Left colon (tissue), 2 donors: Measurements from ENCODE around the gene VLDLR. TPM values are rescaled to one million over a fixed set of nuclear protein-coding genes. Genes with fewer than 3 reads are reported as not detected.

Experiments used
- ATAC-seq: fragments of 200-7000 bp; cut with Tn5 transposase; one replicate; pipeline ENCODE4 v1.9.1; 2020; ENCODE audit warnings: mild to moderate bottlenecking, moderate library complexity
- DNase-seq, 2 donors: peaks; one replicate each; pipeline ENCODE4 v3.0.0-alpha.2; 2020
- intact Hi-C, 2 donors: fragments of 100-400 bp; cut with DNase I in 1 of 2; cut with micrococcal nuclease in 1 of 2; formaldehyde crosslinking; loops; one replicate each; pipeline versions ENCODE4 v1.11.2 to v1.14.0; 2022; cut with DNase I, micrococcal nuclease
- long read RNA-seq: library from polyadenylated mRNA; unstranded; transcript quantifications from one replicate; pipeline ENCODE4 v2.0.0, GENCODE V29; 2021
- total RNA-seq, 2 donors: library from RNA; stranded (reverse); fragmentation: NEBNext Ultra II Directional; extraction: Animal tissue kit (Norgen Biotek cat#: 25700); gene quantifications; one replicate each; pipeline ENCODE4 v1.2.1, GENCODE V29; 2021
- donor health status: DM: no; HTN: no; CAD: no.
- donor health status: DM: yes; HTN: yes; CAD: no.

The VLDLR gene
- 10 to 100 TPM in 1 of 2 donors, 1 to 10 TPM in 1; 9.6 to 22.6 TPM for total RNA-seq
- long read RNA-seq, partial matches to known transcripts = 1 of 1 reads
- long read RNA-seq, other reads (novel, unspliced or antisense) = 0 of 1 reads

DNA sequence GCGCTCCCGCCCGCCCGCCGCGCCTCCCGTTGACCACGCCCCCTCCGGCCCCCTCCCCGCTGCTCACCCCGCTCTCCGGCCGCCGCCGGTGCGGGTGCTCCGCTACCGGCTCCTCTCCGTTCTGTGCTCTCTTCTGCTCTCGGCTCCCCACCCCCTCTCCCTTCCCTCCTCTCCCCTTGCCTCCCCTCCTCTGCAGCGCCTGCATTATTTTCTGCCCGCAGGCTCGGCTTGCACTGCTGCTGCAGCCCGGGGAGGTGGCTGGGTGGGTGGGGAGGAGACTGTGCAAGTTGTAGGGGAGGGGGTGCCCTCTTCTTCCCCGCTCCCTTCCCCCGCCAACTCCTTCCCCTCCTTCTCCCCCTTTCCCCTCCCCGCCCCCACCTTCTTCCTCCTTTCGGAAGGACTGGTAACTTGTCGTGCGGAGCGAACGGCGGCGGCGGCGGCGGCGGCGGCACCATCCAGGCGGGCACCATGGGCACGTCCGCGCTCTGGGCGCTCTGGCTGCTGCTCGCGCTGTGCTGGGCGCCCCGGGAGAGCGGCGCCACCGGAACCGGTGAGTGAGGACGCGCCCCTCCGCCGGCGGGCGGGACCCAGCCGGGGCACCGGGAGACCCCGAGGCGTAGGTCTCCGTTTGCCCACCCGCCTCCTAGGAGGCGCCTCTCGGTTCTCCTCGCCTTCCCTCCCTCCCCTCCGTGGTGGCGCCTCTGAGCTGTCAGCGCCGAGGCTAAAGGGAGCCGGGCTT is at the start of gene VLDLR:
VLDLR (plus strand) TSS at position 66 of the 739 bp plus-strand sequence; CDS start at position 469, 403 bp downstream.
- peak; percentile 69 for ATAC-seq
- intact Hi-C loops = no loop called here
- peak; percentile 52 to 70 for DNase-seq

DNA sequence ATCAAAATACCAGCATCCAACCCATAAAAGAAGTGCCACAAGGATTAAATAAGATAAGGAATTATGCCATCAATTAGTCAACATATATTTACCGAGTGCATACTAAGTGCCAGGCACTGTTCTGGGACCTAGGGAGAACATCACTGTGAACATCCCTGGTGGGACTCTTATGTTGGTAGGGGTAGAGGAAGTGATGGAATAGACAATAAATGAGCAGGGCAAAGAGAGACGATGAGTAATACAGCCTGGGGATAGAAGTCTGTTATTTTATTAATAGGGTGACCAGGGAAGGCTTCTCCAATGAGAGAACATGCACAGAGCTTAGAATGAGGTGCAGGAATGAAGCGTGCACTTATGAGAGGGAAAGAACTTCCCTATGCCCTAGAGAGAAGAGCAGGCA is 47.4 kb upstream of the VLDLR start:
- no peak for ATAC-seq
- intact Hi-C loops = no loop called here

DNA sequence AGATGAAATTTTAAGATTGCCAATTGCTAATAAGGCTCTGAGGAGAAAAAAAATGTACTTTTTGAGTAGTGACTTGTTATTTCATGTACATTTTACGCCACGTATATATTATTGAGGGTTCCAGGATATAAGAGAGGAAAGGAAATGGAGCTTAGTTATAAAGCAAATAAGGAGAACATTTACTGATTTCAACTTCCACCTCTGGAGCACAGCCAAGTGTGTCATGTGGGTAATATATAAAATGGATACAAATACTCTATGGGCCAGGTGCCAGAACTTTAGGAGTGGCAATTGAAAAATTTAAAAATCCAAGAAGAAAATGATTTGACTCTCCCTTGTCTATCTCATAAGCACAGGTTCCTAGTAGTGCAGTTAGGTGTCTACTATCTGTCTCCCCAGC is 45.0 kb upstream of the VLDLR start:
- DNase-seq (peak; percentile 66 to 72), ATAC-seq (peak; percentile 87)
- intact Hi-C loops = no loop called here

More for the DNA sequence above, 47.4 kb upstream of the VLDLR start:
- no peak for DNase-seq

DNA sequence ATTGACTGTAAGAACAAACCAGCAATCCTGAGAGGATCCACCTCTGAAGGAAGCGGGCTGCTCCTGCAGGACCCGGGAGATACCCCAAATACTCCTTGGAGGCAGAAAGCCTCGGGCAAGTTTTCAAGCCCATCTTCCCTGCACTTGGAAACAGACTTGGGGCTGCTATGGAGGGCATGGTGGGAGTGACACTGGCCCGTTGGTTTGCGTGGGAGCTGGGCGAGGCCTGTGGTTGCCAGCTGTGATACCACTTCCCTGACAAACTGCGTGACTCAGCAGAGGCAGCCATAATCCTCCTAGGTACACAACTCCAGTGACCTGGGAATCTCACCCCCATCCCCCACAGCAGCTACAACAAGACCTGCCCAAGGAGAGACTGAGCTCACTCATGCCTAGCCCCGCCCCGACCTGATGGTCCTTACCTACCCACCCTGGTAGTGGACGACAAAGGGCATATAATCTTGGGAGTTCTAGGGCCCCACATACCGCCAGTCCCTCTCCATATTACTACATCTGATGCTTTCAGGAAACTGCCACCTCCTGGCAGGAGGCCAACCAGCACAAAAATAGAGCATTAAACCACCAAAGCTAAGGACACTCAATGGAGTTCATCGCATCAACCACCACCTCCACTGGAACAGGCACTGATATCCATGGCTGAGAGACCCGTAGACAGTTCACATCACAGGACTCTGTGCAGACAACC is 38.1 kb upstream of the VLDLR start:
- ATAC-seq = peak; percentile 67
- DNase-seq = peak in 1 of 2 donors; percentile 29
- intact Hi-C loops = no loop called here

DNA sequence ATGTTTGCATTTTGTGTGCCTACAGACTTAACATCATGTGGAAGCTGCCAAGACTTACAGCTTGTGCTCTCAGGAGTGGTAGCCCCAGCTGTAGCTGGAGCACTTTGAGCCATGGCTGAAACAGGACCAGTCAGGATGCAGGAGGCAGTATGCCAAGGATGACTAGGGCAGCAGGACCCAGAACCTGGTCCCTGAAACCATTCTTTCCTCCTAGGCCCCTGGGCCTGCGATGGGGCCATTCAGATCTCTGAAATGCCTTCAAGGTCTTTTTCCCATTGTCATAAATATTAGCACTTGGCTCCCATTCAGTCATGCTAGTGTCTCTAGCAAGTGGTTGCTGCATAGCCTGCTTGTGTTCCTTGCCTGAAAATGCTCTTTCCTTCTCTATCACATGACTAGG is 29.6 kb upstream of the VLDLR start:
- no peak for ATAC-seq
- DNase-seq = no peak
- intact Hi-C loops = no loop called here

DNA sequence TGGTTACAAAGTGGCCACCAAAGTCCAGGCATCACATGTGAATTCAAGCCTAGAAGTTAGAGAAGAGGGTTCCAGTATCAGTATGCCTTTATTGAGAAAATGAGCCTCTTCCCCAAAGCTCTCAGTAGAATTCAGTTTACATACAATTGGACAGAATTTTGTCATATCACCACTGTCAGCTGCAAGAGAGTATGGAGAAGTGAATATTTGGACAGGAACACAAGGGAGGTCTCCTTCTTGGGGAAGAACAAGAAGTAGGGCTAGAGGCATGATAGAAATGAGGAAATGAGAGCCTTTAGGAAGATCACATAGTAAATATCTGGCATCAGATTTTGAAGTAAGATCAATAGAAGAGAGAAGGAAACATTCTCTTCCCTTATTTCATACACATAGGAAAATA is 27.8 kb upstream of the VLDLR start:
- intact Hi-C loops = no loop called here
- ATAC-seq (no peak), DNase-seq (no peak)

DNA sequence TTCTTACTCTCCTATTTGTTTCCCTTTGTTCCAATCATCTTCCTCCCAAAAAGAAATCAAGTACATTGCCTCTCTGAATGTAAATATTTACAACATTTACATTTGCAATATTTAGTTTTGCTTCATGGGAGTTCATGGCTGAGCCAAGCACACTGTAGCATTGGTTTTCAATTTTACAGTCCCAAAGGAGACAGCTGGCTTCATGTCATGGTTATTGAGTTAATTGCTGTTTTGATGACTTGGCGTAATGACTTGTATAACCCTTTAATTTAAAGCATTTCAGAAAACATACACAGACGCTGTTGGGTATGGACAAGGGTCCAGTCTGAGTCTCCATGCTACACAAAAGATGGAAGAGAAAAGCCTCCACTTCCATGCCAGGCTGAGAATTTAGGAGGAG is 25.6 kb upstream of the VLDLR start:
- intact Hi-C loops = no loop called here
- DNase-seq (no peak), ATAC-seq (no peak)

DNA sequence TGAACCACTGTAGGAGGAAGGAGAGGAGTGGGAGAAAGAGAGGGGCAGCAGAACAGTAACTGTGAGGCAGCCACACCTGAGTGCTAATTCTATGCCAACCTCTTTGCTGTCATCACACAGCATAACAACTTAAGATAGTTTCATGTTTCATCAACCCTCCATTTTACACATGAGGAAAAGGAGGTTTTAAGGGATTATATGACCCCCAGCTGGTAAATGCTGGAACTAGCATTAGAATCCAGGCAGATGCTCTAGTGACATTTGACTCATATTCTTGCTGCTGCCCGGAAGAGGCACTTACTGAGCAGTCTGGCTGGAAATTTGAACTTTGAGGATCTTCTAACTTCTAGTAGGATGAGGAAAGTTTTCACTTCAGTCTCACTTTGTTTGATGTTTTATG is 24.1 kb upstream of the VLDLR start:
- intact Hi-C loops = no loop called here
- DNase-seq (no peak), ATAC-seq (no peak)

DNA sequence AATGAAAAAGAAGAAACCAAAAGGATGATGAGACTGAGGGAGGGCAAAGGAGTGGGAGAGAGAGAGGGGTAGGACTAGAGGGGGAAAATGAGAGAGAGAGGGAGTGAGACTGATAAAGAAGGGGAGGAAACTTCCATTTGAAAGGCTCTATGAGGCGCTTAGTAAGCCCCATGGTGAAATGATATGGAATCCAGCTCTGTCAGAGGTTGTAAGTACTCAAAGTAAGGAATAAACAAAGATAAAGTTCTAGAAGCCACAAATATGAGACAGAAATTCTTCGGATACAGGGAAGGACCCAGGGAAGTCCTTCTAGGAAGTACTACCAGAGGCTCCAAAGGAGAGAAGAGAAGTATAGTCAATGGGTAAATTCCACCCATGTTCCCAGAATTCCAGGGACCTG is 21.7 kb upstream of the VLDLR start:
- intact Hi-C loops = no loop called here
- DNase-seq = no peak
- no peak for ATAC-seq

DNA sequence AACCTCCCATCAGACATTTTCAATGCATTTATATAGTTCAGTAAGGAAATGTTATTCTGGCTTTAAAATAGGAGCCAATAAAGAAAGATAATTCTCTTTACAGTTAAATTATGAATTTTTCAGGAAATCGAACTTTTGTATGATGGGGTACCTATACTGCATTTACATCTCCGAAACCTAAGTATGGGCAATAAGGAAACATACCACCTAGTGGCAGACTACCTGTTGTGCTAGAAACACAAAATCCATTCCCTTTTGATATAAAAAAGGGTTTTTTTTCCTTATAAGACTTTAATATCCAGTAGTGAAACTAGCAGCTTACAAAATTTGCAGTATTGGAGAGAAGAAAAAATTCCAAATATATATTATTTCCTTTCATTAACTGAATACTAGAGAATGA is 21.3 kb upstream of the VLDLR start:
- ATAC-seq (no peak), DNase-seq (no peak)
- intact Hi-C loops = no loop called here

DNA sequence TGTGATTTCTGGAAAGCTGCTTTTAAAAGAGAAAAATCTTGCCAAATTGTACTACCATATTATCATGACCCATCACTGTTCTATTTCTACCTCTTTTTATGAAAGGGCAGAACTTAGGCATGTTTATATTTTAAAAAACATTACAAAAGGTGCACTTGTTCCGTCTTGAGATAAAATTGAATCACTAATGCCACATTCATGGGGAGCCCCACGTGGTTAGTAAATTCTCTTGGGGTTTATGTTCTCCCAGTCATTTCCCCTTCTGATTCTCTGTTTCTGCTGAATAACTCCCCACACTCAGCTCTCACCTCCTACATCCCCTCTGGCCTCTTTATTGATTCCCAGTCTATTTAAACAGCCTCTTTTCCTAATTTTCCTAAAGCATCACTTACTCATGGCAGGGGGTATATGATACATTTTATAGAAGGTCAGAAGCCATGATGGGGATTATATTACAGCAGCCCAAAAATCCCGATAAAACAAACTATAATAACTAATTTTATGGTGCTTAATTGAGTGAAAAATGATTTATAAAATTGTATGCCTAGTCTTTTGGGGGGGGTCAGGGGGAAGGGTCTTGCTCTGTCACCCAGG is 19.7 kb upstream of the VLDLR start:
- intact Hi-C loops = no loop called here
- ATAC-seq = no peak
- no peak for DNase-seq

DNA sequence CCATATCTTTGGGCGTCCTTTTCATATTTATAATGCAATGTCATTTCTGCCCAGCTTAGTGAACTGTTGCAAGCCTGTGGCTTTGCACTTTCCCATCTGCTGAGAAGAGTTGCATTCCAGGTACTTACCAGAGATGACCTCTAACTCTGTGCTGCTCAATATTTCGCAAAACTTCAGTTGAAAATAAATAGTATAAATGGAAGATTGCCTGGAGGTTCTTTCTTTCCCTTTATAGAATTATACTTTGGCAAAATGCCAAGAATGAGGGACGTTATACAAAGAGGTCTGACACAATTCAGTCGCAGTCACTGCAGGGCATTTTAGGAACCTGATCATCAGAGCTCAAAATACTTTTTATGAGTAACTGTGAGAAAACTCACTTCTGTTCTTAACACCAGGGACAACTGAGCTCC is 18.9 kb upstream of the VLDLR start:
- ATAC-seq = no peak
- intact Hi-C loops = no loop called here

DNA sequence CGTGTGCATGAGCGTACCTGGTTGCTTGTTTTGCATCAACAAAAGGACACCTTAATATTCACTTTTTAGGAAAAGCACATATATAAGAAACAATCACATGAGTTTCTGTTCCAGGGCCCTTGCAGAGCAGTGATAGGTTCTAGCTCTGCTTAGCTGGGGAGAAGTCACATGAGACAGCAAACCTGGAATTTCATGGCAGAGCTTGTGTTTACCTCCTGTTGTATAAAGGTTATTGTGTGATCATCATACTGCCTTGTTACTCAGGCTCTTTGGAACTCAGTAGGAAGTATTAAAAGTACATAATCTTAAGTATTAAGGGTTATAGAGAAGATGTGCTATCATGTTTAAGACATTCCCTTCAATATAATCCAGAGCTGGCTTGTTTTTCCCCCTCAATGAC is 18.0 kb upstream of the VLDLR start:
- intact Hi-C loops = no loop called here
- ATAC-seq = no peak
- no peak for DNase-seq

More for the DNA sequence above, 18.9 kb upstream of the VLDLR start:
- DNase-seq = no peak

DNA sequence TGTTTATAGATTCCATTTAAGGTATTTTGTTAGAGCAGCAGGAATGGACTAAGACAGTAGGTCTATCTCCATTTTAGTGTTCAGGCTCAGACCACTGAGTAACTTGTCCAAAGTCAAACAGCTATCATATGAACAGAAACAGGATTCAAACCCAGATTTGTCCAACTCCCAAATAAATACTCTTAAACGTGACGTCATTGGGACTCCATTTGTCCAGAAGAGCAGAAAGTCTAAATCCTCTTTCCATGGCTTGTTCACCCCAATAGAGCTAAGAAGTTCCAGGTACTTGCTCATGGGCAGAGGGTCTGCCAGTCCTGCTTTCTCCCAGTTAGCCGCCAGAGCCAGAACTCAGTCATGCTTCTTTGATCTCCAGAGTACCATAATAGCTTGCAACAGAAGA is 16.3 kb upstream of the VLDLR start:
- no peak for ATAC-seq
- intact Hi-C loops = no loop called here
- DNase-seq = no peak

DNA sequence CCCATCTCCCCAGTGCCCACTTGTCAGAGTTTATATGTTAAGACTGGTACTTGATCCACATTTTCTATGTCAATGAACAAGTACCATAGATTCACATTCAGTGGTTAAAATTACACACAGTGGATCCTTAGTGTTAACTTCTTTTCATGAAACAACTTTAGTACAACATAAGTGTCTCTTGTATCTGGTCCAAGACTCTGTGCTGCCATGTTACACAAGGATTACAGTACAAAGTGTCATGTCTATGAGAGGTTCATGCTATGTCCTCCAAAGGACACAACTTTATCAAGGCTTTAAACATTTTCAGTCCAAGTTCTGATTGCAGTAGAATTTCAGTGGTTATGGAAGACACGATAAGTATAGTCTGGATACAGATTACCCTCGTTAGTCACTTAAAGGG is 13.3 kb upstream of the VLDLR start:
- ATAC-seq (no peak), DNase-seq (no peak)
- intact Hi-C loops = no loop called here

DNA sequence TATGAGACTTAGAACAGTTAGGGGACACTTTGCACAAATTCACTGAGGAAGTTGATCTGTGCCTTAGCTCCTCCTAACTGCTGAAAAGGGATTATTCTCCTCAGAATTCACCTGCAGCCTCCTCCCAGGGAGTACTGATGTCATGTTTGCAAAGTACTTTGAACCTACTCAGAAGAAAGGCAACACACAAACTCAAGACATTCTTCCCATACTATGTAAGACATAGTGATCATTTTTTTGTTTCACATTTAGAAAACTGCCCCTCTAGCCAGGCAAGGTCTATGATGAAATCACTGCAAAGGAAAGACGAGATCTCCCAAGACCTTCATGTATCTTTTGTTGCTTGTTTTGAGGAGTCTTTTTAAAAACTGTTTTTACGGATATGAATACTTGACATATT is 10.6 kb upstream of the VLDLR start:
- intact Hi-C loops = no loop called here

DNA sequence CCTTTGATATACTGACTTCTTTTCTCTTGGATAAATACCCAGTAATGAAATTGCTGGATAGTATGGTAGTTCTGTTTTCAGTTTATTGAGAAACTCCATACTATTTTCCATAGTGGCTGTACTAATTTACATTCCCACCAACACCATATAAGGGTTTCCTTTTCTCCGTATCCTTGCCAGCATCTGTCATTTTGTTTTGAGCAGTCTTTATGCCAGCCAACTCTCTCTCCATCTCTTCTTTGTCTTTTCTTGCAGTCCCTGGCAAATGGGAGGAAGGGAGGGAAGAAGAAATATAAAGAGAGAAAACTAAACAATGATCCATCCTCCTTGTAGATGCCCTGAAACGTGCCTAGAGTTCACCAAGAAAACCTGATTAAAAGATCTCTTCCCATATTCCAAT is 9.6 kb upstream of the VLDLR start:
- ATAC-seq (no peak), DNase-seq (no peak)
- intact Hi-C loops = no loop called here

More for the DNA sequence above, 10.6 kb upstream of the VLDLR start:
- no peak for ATAC-seq
- no peak for DNase-seq

DNA sequence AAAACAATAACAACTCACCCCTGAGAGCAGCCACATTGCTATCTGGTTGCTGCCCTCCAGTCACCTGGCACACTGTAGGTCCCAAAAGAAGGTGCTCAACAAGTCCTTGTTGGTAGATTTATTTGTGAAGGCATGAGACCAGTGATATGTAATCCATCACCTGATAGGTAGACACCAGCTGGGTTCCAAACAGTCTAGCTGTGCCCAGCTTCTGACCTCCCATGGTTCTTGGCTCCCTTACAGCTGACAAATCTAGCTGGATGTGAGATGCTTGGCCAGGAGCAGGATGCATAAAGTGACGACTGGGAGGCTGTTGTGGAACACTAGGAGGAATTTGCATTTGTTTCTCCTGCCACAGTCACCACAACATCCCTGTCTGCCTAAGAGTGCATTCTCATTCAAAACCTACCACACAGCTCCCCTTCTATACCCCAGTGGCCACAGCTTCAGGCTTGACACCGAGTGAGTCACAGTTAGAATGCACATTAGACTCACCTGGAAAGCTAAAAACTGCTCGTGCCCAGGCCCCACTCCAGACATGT is 7.8 kb upstream of the VLDLR start:
- intact Hi-C loops = no loop called here
- DNase-seq (no peak), ATAC-seq (no peak)

DNA sequence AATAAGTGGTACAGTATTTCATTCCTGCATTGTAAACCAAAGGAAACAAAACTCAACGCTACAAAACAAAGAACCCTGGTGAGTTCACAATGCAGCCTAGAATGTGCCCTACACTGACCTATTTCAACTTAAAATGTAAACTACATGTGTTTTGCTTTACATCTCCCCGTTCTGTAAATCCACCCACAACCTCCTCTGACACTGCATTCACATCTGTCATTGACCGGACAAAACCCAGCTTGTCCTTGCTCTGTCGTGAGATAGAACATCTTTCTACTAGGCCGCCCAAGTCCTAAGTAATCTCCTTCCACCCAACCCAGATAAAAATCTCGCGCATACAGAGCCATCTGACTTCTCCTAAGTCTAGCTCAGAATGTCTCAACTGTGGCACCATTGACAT is 6.1 kb upstream of the VLDLR start:
- ATAC-seq (no peak), DNase-seq (no peak)
- intact Hi-C loops = no loop called here
